ENCODE measurements around the gene SH3RF3. TPM values are rescaled to one million over a fixed set of nuclear protein-coding genes. Genes with fewer than 3 reads are reported as not detected.

The SH3RF3 gene
- total RNA-seq, 1 experiment from 2014 or later = 0.98 TPM

GRCh38 chr2:109279243-109279860 is 150.3 kb downstream of the SH3RF3 start:
- Mint-ChIP-seq H3K36me3 (ENCODE audit: insufficient read depth, unreplicated experiment) (no peaks in the 10 kb centered on the region), H3K4me3 (ENCODE audit: unreplicated experiment) (no peak overlapping the region), H3K27me3 (ENCODE audit: insufficient read depth, unreplicated experiment) (peaks cover 10% of the 10 kb centered on the region), H3K27ac (ENCODE audit: unreplicated experiment) (no peak overlapping the region), H3K4me1 (ENCODE audit: low read depth, unreplicated experiment) (no peaks in the 10 kb centered on the region), H3K9me3 (ENCODE audit: unreplicated experiment) (no peaks in the 10 kb centered on the region)
- ChIA-PET POLR2A (no interaction called here), CTCF (no interaction called here)
- BruUV-seq (replicated peaks) = no TSS peak
- Histone ChIP-seq H3K4me1 (peaks cover 4% of the 10 kb centered on the region; the same call in 1 of the 2 replicates), H3K4me3 (ENCODE audit: low read depth, low read length) (no peak overlapping the region), H3K36me3 (ENCODE audit: control insufficient read depth, insufficient read depth, low read length) (no peaks in the 10 kb centered on the region), H3K27me3 (replicated peaks; ENCODE audit: control insufficient read depth, insufficient read depth, low read length) (peaks cover 4% of the 10 kb centered on the region), H3K9me3 (no peaks in the 10 kb centered on the region)
- peak in 1 of 2 experiments; percentile 18 for DNase-seq
- intact Hi-C loops (cut with micrococcal nuclease; ENCODE audit: unreplicated experiment) = no loop called here
- no peak for TF ChIP-seq CTCF (IDR thresholded peaks at IDR 0.05; ENCODE audit: insufficient read depth in 1 of 2, low read depth in 1 of 2, low read length in 1 of 2, severe bottlenecking in 1 of 2, unreplicated experiment in 1 of 2)

- Mint-ChIP-seq H3K9me3 (ENCODE audit: unreplicated experiment) (no peaks in the 10 kb centered on the region), H3K27ac (ENCODE audit: unreplicated experiment) (no peak overlapping the region)
- no peak overlapping the region for H3K4me3 ChIP-seq (ENCODE audit: low read depth, low read length)
Measured at GRCh38 chr2:109280804-109281203, 151.8 kb downstream of the SH3RF3 start.

GRCh38 chr2:109282360-109282759 is 153.4 kb downstream of the SH3RF3 start:
- no peak for TF ChIP-seq CTCF (IDR thresholded peaks at IDR 0.05; ENCODE audit: insufficient read depth in 1 of 2, low read depth in 1 of 2, low read length in 1 of 2, severe bottlenecking in 1 of 2, unreplicated experiment in 1 of 2)
- Mint-ChIP-seq H3K27me3 (ENCODE audit: insufficient read depth, unreplicated experiment) (peaks cover 10% of the 10 kb centered on the region), H3K4me1 (ENCODE audit: low read depth, unreplicated experiment) (no peaks in the 10 kb centered on the region), H3K9me3 (ENCODE audit: unreplicated experiment) (no peaks in the 10 kb centered on the region), H3K27ac (ENCODE audit: unreplicated experiment) (no peak overlapping the region), H3K4me3 (ENCODE audit: unreplicated experiment) (no peak overlapping the region), H3K36me3 (ENCODE audit: insufficient read depth, unreplicated experiment) (no peaks in the 10 kb centered on the region)
- no peak overlapping the region for H3K4me3 ChIP-seq (ENCODE audit: low read depth, low read length)
- peaks cover 1% of the 10 kb centered on the region; the same call in 1 of the 2 replicates for H3K27me3 ChIP-seq (replicated peaks; ENCODE audit: control insufficient read depth, insufficient read depth, low read length)
- H3K36me3 ChIP-seq (ENCODE audit: control insufficient read depth, insufficient read depth, low read length) = no peaks in the 10 kb centered on the region
- BruUV-seq (replicated peaks) = no TSS peak
- CTCF ChIA-PET = no interaction called here
- no peaks in the 10 kb centered on the region for H3K9me3 ChIP-seq
- peaks cover 4% of the 10 kb centered on the region; the same call in 1 of the 2 replicates for H3K4me1 ChIP-seq
- POLR2A ChIA-PET = no interaction called here
- intact Hi-C loops (cut with micrococcal nuclease; ENCODE audit: unreplicated experiment) = no loop called here
- DNase-seq = no peak

More at GRCh38 chr2:109280804-109281203, 151.8 kb downstream of the SH3RF3 start:
- peaks cover 4% of the 10 kb centered on the region; the same call in 1 of the 2 replicates for H3K4me1 ChIP-seq
- Mint-ChIP-seq H3K36me3 (ENCODE audit: insufficient read depth, unreplicated experiment) (no peaks in the 10 kb centered on the region), H3K4me1 (ENCODE audit: low read depth, unreplicated experiment) (no peaks in the 10 kb centered on the region), H3K27me3 (ENCODE audit: insufficient read depth, unreplicated experiment) (peaks cover 10% of the 10 kb centered on the region), H3K4me3 (ENCODE audit: unreplicated experiment) (no peak overlapping the region)
- no peaks in the 10 kb centered on the region for H3K36me3 ChIP-seq (ENCODE audit: control insufficient read depth, insufficient read depth, low read length)
- no peak for DNase-seq
- no TSS peak for BruUV-seq (replicated peaks)
- intact Hi-C loops (cut with micrococcal nuclease; ENCODE audit: unreplicated experiment) = loop anchor here (1.0 kb wide), 1 partner anchor 154 kb away; no protein-coding TSS in a partner anchor
- TF ChIP-seq CTCF (IDR thresholded peaks at IDR 0.05; ENCODE audit: insufficient read depth in 1 of 2, low read depth in 1 of 2, low read length in 1 of 2, severe bottlenecking in 1 of 2, unreplicated experiment in 1 of 2) = no peak
- H3K9me3 ChIP-seq = no peaks in the 10 kb centered on the region
- CTCF ChIA-PET = no interaction called here
- POLR2A ChIA-PET = no interaction called here
- peaks cover 3% of the 10 kb centered on the region for H3K27me3 ChIP-seq (replicated peaks; ENCODE audit: control insufficient read depth, insufficient read depth, low read length)

Measured in Caco-2 (cell line).